Measurements from ENCODE around the gene CYP4X1. TPM values are rescaled to one million over a fixed set of nuclear protein-coding genes. Genes with fewer than 3 reads are reported as not detected.

Gene CYP4X1
- 0.65 and 18.4 TPM in 2 replicates for total RNA-seq

GRCh38 chr1:47023268-47024140 is at the start of gene CYP4X1:
TSS of gene CYP4X1 (plus strand) at chr1:47023669. CDS start at chr1:47023818, 149 bp downstream.

DNA sequence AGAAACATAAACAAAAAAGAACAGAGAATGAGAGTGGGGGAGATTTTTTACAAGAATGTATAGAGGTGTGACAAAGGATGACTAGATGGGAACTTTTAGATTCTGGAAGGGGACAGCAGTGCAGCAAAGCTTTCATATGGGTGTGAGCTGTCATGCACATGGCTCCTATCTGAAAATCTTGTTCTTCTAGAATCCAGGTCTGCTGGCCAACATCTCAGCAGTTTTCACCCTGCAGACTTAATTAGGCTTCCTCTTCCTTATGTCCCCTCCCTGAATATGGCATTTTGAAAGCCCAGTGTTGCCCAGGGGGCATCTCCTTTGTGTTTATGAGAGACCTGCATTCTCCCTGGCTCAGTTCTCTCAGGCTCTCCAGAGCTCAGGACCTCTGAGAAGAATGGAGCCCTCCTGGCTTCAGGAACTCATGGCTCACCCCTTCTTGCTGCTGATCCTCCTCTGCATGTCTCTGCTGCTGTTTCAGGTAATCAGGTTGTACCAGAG is 43.7 kb downstream of the CYP4X1 start, which contains the start of gene CYP4Z1:
CYP4Z1 (plus strand) TSS at position 135 of the 498 bp plus-strand sequence; CDS start at position 395, 260 bp downstream.

Other genes with a start within 250 kb of the CYP4X1 start
- gene CYP4B1, start 224.6 kb upstream of the CYP4X1 start, total RNA-seq = 0.32 TPM in 1 of 2 replicates, not detected in the other
- gene CYP4A11, start 82.2 kb upstream of the CYP4X1 start, total RNA-seq = not detected in 2 replicates
- 0.19 TPM in 1 of 2 replicates, not detected in the other for gene CYP4Z1, start 43.6 kb downstream of the CYP4X1 start, total RNA-seq
- gene CYP4A22, start 113.8 kb downstream of the CYP4X1 start, total RNA-seq = not detected in 2 replicates
- gene PDZK1IP1, start 166.4 kb downstream of the CYP4X1 start, total RNA-seq = 0.16 TPM in 1 of 2 replicates, not detected in the other
- gene TAL1, start 208.6 kb downstream of the CYP4X1 start, total RNA-seq = 22.8 and 47.3 TPM in 2 replicates

All from bladder microvascular endothelial cell (primary cell).